Spleen (tissue), 7 donors: ENCODE measurements around the gene TMEM88.

Source experiments
- POLR2A ChIP-seq, 3 donors: fragments of 450-650 bp; IDR thresholded peaks; one replicate each; pipeline ENCODE4 v1.5.1; 2017; ENCODE audit warnings: antibody characterized with exemption in 3 of 3, mild to moderate bottlenecking in 1 of 3
- POLR2AphosphoS5 ChIP-seq, 3 donors: sonication (generic); formaldehyde crosslinking; IDR thresholded peaks; one replicate each; pipeline ENCODE4 v1.5.1; 2017; ENCODE audit warnings: antibody characterized with exemption in 3 of 3
- TF ChIP-seq, protein P1 (sequence below), 11 experiments: fragments of 200-600 bp in 7 of 11; fragments of 450-650 bp in 4 of 11; sonication (generic) in 4 of 11; IDR thresholded peaks in 8 of 11; conservative IDR thresholded peaks in 3 of 11; 1 replicate in 7 of 11; 2 replicates in 4 of 11; pipeline versions ENCODE4 v1.4.0 to v1.8.0; 2016 to 2021; ENCODE audit warnings: antibody characterized with exemption in 11 of 11, inconsistent platforms in 4 of 11, mild to moderate bottlenecking in 1 of 11
- donor health status: DM: no; HTN: no; CAD: no; lungs with moderate emphysema.
- donor health status: DM: no; HTN: no; CAD: no.
- donor health status: DM: no; HTN: no; CAD: no.

DNA sequence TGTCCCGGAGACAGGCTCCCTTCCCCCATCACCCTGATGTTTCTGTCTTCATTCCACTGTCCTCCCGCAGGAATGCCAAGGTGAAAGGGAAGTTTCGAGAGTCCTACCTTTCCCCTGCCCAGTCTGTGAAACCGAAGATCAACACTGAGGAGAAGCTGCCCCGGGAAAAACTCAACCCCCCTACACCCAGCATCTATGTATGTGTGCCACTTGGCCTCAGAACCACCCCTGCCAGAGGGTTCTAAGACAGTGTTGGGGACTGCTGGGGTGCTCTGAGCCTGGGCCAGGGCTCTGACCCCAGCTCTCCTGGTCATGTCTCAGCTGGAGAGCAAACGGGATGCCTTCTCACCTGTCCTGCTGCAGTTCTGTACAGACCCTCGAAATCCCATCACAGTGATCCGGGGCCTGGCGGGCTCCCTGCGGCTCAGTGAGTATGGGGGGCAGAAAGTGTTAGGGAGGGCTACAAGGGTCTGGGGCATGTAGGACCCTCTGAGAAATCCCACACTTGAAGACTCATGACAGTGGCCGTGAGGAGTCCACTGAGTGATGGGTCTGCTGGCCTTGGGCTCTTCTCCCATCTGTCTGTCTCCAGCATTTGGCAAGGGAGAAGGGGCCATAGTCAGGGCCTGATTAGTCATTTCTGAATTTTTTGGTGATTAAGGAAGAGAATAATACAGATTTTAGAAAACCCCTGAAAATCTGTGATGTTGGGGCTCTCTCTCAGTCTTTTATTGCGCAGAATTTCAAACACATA is 4.9 kb upstream of the TMEM88 start:
- TF ChIP-seq, protein P1, sequence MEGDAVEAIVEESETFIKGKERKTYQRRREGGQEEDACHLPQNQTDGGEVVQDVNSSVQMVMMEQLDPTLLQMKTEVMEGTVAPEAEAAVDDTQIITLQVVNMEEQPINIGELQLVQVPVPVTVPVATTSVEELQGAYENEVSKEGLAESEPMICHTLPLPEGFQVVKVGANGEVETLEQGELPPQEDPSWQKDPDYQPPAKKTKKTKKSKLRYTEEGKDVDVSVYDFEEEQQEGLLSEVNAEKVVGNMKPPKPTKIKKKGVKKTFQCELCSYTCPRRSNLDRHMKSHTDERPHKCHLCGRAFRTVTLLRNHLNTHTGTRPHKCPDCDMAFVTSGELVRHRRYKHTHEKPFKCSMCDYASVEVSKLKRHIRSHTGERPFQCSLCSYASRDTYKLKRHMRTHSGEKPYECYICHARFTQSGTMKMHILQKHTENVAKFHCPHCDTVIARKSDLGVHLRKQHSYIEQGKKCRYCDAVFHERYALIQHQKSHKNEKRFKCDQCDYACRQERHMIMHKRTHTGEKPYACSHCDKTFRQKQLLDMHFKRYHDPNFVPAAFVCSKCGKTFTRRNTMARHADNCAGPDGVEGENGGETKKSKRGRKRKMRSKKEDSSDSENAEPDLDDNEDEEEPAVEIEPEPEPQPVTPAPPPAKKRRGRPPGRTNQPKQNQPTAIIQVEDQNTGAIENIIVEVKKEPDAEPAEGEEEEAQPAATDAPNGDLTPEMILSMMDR (IDR thresholded peaks at IDR 0.05 in 8 of 11, conservative IDR thresholded peaks at IDR 0.05 in 3 of 11) = no peak
- TF ChIP-seq POLR2AphosphoS5 (IDR thresholded peaks at IDR 0.05) (no peak), POLR2A (IDR thresholded peaks at IDR 0.05) (no peak)
